Liver (tissue), 9 donors: ENCODE measurements around the gene SLC39A13. TPM values are rescaled to one million over a fixed set of nuclear protein-coding genes. Genes with fewer than 3 reads are reported as not detected.

Experiments
- DNase-seq: peaks from one replicate; pipeline ENCODE4 v3.0.0-alpha.2; 2017; ENCODE audit warnings: low spot score
- H3K27ac ChIP-seq, 2 donors: one replicate each; pipeline ENCODE4 v1.7.0; 2013; ENCODE audit warnings: inconsistent platforms in 2 of 2, low read length in 2 of 2, control low read depth in 1 of 2, low read depth in 1 of 2, mild to moderate bottlenecking in 1 of 2
- H3K27me3 ChIP-seq, 4 donors: one replicate each; pipeline versions ENCODE4 v1.6.1 to v1.7.0; 2013; ENCODE audit warnings: low read length in 3 of 4, inconsistent platforms in 1 of 4, mild to moderate bottlenecking in 1 of 4, moderate library complexity in 1 of 4; ENCODE audit not compliant: control insufficient read depth in 4 of 4, insufficient read depth in 4 of 4
- H3K36me3 ChIP-seq, 4 donors: one replicate each; pipeline versions ENCODE4 v1.6.1 to v1.7.0; 2013; ENCODE audit warnings: low read length in 3 of 4, mild to moderate bottlenecking in 3 of 4, low read depth in 1 of 4, moderate library complexity in 1 of 4; ENCODE audit not compliant: control insufficient read depth in 4 of 4, insufficient read depth in 3 of 4
- H3K4me1 ChIP-seq, 4 donors: one replicate each; pipeline versions ENCODE4 v1.6.1 to v1.7.0; 2013; ENCODE audit warnings: low read length in 3 of 4, mild to moderate bottlenecking in 3 of 4, moderate library complexity in 1 of 4; ENCODE audit not compliant: control insufficient read depth in 4 of 4, insufficient read depth in 4 of 4
- H3K4me3 ChIP-seq, 3 donors: one replicate each; pipeline versions ENCODE4 v1.6.1 to v1.7.0; 2013; ENCODE audit warnings: low read length in 3 of 3, control low read depth in 1 of 3, low read depth in 1 of 3, mild to moderate bottlenecking in 1 of 3
- H3K9ac ChIP-seq, 2 donors: one replicate each; pipeline ENCODE4 v1.7.0; 2013; ENCODE audit warnings: low read length in 2 of 2, mild to moderate bottlenecking in 2 of 2, moderate library complexity in 2 of 2, control low read depth in 1 of 2, low read depth in 1 of 2
- H3K9me3 ChIP-seq, 4 donors: one replicate each; pipeline versions ENCODE4 v1.6.1 to v1.7.0; 2013; ENCODE audit warnings: low read length in 3 of 4; ENCODE audit not compliant: control insufficient read depth in 4 of 4
- EGR1 ChIP-seq, 2 donors: IDR thresholded peaks; 2 replicates each; pipeline ENCODE4 v1.6.1; 2016 to 2018; ENCODE audit warnings: antibody characterized with exemption in 2 of 2, low read depth in 2 of 2
- FOXA1 ChIP-seq: IDR thresholded peaks from 2 replicates; pipeline ENCODE4 v1.6.1; 2016; ENCODE audit warnings: antibody characterized with exemption
- FOXA2 ChIP-seq: IDR thresholded peaks from 2 replicates; pipeline ENCODE4 v1.6.1; 2016; ENCODE audit warnings: antibody characterized with exemption
- GABPA ChIP-seq, 2 donors: IDR thresholded peaks in 1 of 2; conservative IDR thresholded peaks in 1 of 2; 2 replicates each; pipeline ENCODE4 v1.6.1; 2016; ENCODE audit warnings: antibody characterized with exemption in 2 of 2, mild to moderate bottlenecking in 1 of 2, moderate library complexity in 1 of 2
- HNF4A ChIP-seq, 2 donors: conservative IDR thresholded peaks; 2 replicates each; pipeline ENCODE4 v1.6.1; 2016; ENCODE audit warnings: antibody characterized with exemption in 2 of 2, mild to moderate bottlenecking in 2 of 2
- HNF4G ChIP-seq: IDR thresholded peaks from 2 replicates; pipeline ENCODE4 v1.6.1; 2016; ENCODE audit warnings: antibody characterized with exemption
- JUND ChIP-seq, 2 donors: IDR thresholded peaks; 2 replicates each; pipeline ENCODE4 v1.6.1; 2016; ENCODE audit warnings: antibody characterized with exemption in 2 of 2
- NR2F2 ChIP-seq: IDR thresholded peaks from 2 replicates; pipeline ENCODE4 v1.6.1; 2016; ENCODE audit warnings: antibody characterized with exemption
- RAD21 ChIP-seq, 2 donors: IDR thresholded peaks; 2 replicates each; pipeline ENCODE4 v1.6.1; 2016; ENCODE audit warnings: antibody characterized with exemption in 2 of 2, mild to moderate bottlenecking in 2 of 2
- RXRA ChIP-seq, 2 donors: IDR thresholded peaks; 2 replicates each; pipeline ENCODE4 v1.6.1; 2017 to 2018; ENCODE audit warnings: antibody characterized with exemption in 2 of 2, mild to moderate bottlenecking in 1 of 2
- SP1 ChIP-seq: IDR thresholded peaks from 2 replicates; pipeline ENCODE4 v1.6.1; 2018; ENCODE audit warnings: antibody characterized with exemption, mild to moderate bottlenecking
- TAF1 ChIP-seq: conservative IDR thresholded peaks from 2 replicates; pipeline ENCODE4 v1.6.1; 2016; ENCODE audit warnings: antibody characterized with exemption, mild to moderate bottlenecking
- YY1 ChIP-seq: IDR thresholded peaks from 2 replicates; pipeline ENCODE4 v1.6.1; 2016; ENCODE audit warnings: antibody characterized with exemption, mild to moderate bottlenecking
- WGBS: extraction: QIAGEN DNeasy Blood & Tissue Kit; methylation state at CpG from one replicate; pipeline ENCODE4 v1.1.7; 2013; 5-methylcytosine and 5-hydroxymethylcytosine counted together
- polyA plus RNA-seq, 2 donors: library from polyadenylated mRNA; stranded (reverse) in 1 of 2; unstranded in 1 of 2; fragments of 200-250 nt in 1 of 2; fragments of >200 nt in 1 of 2; fragmentation: Nextera tagmentation in 1 of 2; extraction: Ambion mirVana in 1 of 2; gene quantifications; one replicate each; pipeline versions ENCODE4 v1.2.1 to v1.2.3, GENCODE V29; 2013 to 2015
- total RNA-seq, 2 donors: library from RNA; depleted of rRNA; stranded (reverse); fragments of >200 nt; gene quantifications; one replicate each; pipeline ENCODE4 v1.2.3, GENCODE V29; 2014
- TF ChIP-seq, protein P1 (sequence below): IDR thresholded peaks from 2 replicates; pipeline ENCODE4 v1.6.1; 2016; ENCODE audit warnings: antibody characterized with exemption
- TF ChIP-seq, protein P2 (sequence below): IDR thresholded peaks from 2 replicates; pipeline ENCODE4 v1.6.1; 2016; ENCODE audit warnings: antibody characterized with exemption
- TF ChIP-seq, protein P3 (sequence below): IDR thresholded peaks from 2 replicates; pipeline ENCODE4 v1.6.1; 2016; ENCODE audit warnings: antibody characterized with exemption, mild to moderate bottlenecking
- TF ChIP-seq, protein P4 (sequence below): IDR thresholded peaks from 2 replicates; pipeline ENCODE4 v1.6.1; 2016; ENCODE audit warnings: antibody characterized with exemption
- donor health status: healthy.
- donor health status: healthy.
- donor health status: healthy.
- donor health status: healthy.
- donor health status: healthy.

Gene SLC39A13
- total and polyA plus RNA-seq, 4 donors, result 8.2 to 17.5 (median 10.7) TPM

DNA sequence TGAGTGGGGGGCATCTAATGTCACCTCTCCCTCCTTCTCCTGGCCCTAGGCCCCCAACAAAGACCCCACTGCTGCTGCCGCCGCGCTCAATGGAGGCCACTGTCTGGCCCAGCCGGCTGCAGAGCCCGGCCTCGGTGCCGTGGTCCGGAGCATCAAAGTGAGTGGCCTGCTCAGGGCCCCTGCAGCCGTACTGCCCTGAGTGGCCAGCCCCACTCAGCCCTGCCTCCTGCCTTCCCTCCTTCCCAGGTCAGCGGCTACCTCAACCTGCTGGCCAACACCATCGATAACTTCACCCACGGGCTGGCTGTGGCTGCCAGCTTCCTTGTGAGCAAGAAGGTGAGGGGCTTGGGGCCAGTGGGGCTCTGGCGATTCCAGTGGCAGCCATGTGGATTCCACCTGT lies 5.0 kb downstream of the SLC39A13 start:
- peaks cover 0 to 11% (median 8%) of the 10 kb centered on the region in 4 donors for H3K4me1 ChIP-seq
- TF ChIP-seq FOXA1, result no peak
- TF ChIP-seq GABPA (IDR thresholded peaks at IDR 0.05 in 1 of 2, conservative IDR thresholded peaks at IDR 0.05 in 1 of 2), result no peak
- TF ChIP-seq, protein P1, sequence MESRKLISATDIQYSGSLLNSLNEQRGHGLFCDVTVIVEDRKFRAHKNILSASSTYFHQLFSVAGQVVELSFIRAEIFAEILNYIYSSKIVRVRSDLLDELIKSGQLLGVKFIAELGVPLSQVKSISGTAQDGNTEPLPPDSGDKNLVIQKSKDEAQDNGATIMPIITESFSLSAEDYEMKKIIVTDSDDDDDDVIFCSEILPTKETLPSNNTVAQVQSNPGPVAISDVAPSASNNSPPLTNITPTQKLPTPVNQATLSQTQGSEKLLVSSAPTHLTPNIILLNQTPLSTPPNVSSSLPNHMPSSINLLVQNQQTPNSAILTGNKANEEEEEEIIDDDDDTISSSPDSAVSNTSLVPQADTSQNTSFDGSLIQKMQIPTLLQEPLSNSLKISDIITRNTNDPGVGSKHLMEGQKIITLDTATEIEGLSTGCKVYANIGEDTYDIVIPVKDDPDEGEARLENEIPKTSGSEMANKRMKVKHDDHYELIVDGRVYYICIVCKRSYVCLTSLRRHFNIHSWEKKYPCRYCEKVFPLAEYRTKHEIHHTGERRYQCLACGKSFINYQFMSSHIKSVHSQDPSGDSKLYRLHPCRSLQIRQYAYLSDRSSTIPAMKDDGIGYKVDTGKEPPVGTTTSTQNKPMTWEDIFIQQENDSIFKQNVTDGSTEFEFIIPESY, result no peak
- no peak for TF ChIP-seq RAD21 (IDR thresholded peaks at IDR 0.05)
- no peak for TF ChIP-seq TAF1
- TF ChIP-seq NR2F2, result no peak
- no peak overlapping the region for H3K4me3 ChIP-seq
- H3K27me3 ChIP-seq, result no peaks in the 10 kb centered on the region
- H3K9me3 ChIP-seq, result no peaks in the 10 kb centered on the region
- no peak overlapping the region for H3K27ac ChIP-seq
- WGBS, result 94% methylated on average over 13 of the region's 13 CpGs
- DNase-seq, result no peak
- peaks cover 0 to 33% (median 9%) of the 10 kb centered on the region in 4 donors for H3K36me3 ChIP-seq
- no peak overlapping the region for H3K9ac ChIP-seq

DNA sequence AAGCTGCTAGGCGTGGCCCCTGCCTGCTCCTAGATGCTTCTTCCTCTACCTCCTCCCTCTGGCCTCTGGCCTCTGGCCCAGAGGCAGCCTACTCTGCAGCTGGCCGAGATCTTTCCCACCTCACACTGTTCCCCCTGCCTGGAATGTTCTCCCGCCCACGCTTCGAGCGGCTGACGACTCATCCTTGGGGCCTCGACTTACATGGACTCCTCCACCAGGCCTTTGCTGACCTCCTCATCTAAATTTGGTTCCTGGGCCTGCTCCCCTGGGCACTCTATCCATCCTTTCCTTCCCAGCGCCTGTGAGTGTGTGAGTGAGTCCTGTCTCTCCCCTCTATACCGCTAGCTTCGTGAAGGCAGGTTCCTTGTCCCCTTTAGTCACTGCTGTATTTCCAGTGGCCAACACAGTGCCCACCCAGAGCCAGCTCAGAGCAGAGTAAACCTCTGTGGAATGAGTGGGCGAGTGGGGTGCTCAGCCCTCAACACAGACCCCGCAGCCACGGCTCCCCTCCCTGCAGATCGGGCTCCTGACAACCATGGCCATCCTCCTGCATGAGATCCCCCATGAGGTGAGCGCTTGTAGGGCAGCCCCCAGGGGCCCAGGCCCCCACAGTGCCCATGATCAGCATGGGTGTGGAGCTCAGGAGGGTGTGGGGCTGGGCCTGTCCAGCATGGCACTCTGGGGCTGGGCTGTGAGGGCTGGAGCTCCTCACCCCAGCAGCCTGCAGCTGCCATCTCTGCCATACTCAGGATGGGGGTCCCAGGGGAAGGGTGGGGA lies 5.7 kb downstream of the SLC39A13 start:
- Histone ChIP-seq H3K4me3 (no peak overlapping the region), H3K9me3 (no peaks in the 10 kb centered on the region), H3K36me3 (peaks cover 0 to 41% (median 14%) of the 10 kb centered on the region in 4 donors), H3K27me3 (no peaks in the 10 kb centered on the region), H3K4me1 (peaks cover 0 to 6% (median 4%) of the 10 kb centered on the region in 4 donors), H3K9ac (no peak overlapping the region), H3K27ac (no peak overlapping the region)
- WGBS, result 92% methylated on average over 16 of the region's 16 CpGs
- TF ChIP-seq YY1, result no peak
- TF ChIP-seq, protein P2, sequence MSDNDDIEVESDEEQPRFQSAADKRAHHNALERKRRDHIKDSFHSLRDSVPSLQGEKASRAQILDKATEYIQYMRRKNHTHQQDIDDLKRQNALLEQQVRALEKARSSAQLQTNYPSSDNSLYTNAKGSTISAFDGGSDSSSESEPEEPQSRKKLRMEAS, result no peak
- TF ChIP-seq HNF4G, result no peak
- TF ChIP-seq GABPA (IDR thresholded peaks at IDR 0.05 in 1 of 2, conservative IDR thresholded peaks at IDR 0.05 in 1 of 2), result no peak
- no peak for TF ChIP-seq SP1
- TF ChIP-seq RXRA (IDR thresholded peaks at IDR 0.05), result no peak
- no peak for TF ChIP-seq RAD21 (IDR thresholded peaks at IDR 0.05)
- DNase-seq, result no peak

DNA sequence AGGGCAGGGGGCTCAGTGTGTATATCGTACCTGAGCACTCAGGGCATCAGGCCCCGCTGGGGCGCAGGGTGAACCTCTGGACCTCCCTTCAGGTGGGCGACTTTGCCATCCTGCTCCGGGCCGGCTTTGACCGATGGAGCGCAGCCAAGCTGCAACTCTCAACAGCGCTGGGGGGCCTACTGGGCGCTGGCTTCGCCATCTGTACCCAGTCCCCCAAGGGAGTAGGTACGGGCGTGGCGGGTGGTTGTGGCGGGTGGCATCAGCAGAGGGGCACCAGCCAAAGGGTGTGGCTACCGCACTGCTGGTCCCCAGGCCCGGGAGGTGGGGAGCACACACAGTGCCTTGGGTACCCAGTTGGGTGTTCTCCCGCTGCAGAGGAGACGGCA lies 6.3 kb downstream of the SLC39A13 start:
- DNase-seq, result no peak
- no peaks in the 10 kb centered on the region for H3K27me3 ChIP-seq
- H3K9ac ChIP-seq, result no peak overlapping the region
- no peaks in the 10 kb centered on the region for H3K9me3 ChIP-seq
- no peak overlapping the region for H3K4me3 ChIP-seq
- H3K36me3 ChIP-seq, result peaks cover 0 to 44% (median 15%) of the 10 kb centered on the region in 4 donors
- TF ChIP-seq HNF4G (no peak), RXRA (IDR thresholded peaks at IDR 0.05) (no peak), HNF4A (conservative IDR thresholded peaks at IDR 0.05) (no peak), JUND (IDR thresholded peaks at IDR 0.05) (no peak), TAF1 (no peak), EGR1 (IDR thresholded peaks at IDR 0.05; ENCODE audit: low read depth in 2 of 2) (no peak), SP1 (no peak), FOXA2 (no peak)
- TF ChIP-seq, protein P2, result no peak
- TF ChIP-seq, protein P1, result no peak
- TF ChIP-seq, protein P3, sequence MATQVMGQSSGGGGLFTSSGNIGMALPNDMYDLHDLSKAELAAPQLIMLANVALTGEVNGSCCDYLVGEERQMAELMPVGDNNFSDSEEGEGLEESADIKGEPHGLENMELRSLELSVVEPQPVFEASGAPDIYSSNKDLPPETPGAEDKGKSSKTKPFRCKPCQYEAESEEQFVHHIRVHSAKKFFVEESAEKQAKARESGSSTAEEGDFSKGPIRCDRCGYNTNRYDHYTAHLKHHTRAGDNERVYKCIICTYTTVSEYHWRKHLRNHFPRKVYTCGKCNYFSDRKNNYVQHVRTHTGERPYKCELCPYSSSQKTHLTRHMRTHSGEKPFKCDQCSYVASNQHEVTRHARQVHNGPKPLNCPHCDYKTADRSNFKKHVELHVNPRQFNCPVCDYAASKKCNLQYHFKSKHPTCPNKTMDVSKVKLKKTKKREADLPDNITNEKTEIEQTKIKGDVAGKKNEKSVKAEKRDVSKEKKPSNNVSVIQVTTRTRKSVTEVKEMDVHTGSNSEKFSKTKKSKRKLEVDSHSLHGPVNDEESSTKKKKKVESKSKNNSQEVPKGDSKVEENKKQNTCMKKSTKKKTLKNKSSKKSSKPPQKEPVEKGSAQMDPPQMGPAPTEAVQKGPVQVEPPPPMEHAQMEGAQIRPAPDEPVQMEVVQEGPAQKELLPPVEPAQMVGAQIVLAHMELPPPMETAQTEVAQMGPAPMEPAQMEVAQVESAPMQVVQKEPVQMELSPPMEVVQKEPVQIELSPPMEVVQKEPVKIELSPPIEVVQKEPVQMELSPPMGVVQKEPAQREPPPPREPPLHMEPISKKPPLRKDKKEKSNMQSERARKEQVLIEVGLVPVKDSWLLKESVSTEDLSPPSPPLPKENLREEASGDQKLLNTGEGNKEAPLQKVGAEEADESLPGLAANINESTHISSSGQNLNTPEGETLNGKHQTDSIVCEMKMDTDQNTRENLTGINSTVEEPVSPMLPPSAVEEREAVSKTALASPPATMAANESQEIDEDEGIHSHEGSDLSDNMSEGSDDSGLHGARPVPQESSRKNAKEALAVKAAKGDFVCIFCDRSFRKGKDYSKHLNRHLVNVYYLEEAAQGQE, result no peak
- TF ChIP-seq, protein P4, sequence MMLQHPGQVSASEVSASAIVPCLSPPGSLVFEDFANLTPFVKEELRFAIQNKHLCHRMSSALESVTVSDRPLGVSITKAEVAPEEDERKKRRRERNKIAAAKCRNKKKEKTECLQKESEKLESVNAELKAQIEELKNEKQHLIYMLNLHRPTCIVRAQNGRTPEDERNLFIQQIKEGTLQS, result no peak
- WGBS, result 91% methylated on average over 19 of the region's 19 CpGs
- H3K27ac ChIP-seq, result no peak overlapping the region
- peaks cover 0 to under 1% (median 0%) of the 10 kb centered on the region in 4 donors for H3K4me1 ChIP-seq
